Stimulated activated CD8-positive, alpha-beta memory T cell treated with anti-CD3 and anti-CD28 coated beads, Interleukin-15, amount 100 ng/mL, for 48 hours (primary cell): ENCODE data around the gene ELOA.
"Not testable (repeated sequence)": the region's sequence is repeated elsewhere in the genome, so short reads cannot be mapped to it uniquely, and the experiment has no call there.

Experiments
- DNase-seq, 2 donors: peaks; one replicate each; pipeline ENCODE4 v3.0.0-alpha.2; 2020; ENCODE audit warnings: low read depth in 2 of 2

Gene ELOA

GRCh38 chr1:23783141-23783540 lies 39.9 kb downstream of the ELOA start:
- not testable (repeated sequence) for DNase-seq

GRCh38 chr1:23784846-23785245 lies 41.6 kb downstream of the ELOA start:
- DNase-seq, result no peak

- no peak for DNase-seq
These were observed 44.4 kb downstream of the ELOA start for GRCh38 chr1:23787701-23788100.

- no peak for DNase-seq
These were observed 45.4 kb downstream of the ELOA start for GRCh38 chr1:23788695-23789094.

- peak; percentile 83 to 86 for DNase-seq
These were observed 47.6 kb downstream of the ELOA start, which contains the start of gene LYPLA2 for GRCh38 chr1:23790696-23791515. LYPLA2 (plus strand) TSS chr1:23791145; CDS start chr1:23792683, 1,538 bp downstream.

- no peak for DNase-seq
These were observed 48.3 kb downstream of the ELOA start for GRCh38 chr1:23791516-23792047.

- DNase-seq, result no peak
These were observed 49.1 kb downstream of the ELOA start for GRCh38 chr1:23792151-23792945.

GRCh38 chr1:23793018-23793781 lies 49.9 kb downstream of the ELOA start:
- DNase-seq, result no peak

- no peak for DNase-seq
These were observed 50.8 kb downstream of the ELOA start for GRCh38 chr1:23793861-23794731.

- DNase-seq, result not testable (repeated sequence)
These were observed 51.5 kb downstream of the ELOA start for GRCh38 chr1:23794732-23795182.

- no peak for DNase-seq
These were observed 52.6 kb downstream of the ELOA start for GRCh38 chr1:23795676-23796465.

- no peak for DNase-seq
These were observed 53.4 kb downstream of the ELOA start for GRCh38 chr1:23796466-23797271.

- DNase-seq, result no peak
These were observed 54.5 kb downstream of the ELOA start for GRCh38 chr1:23797478-23798448.

- no peak for DNase-seq
These were observed 55.4 kb downstream of the ELOA start for GRCh38 chr1:23798662-23799142.

GRCh38 chr1:23799255-23799569 lies 55.9 kb downstream of the ELOA start:
- no peak for DNase-seq

- peak in 1 of 2 donors; percentile 54 for DNase-seq
These were observed 56.5 kb downstream of the ELOA start for GRCh38 chr1:23799570-23800399.
